GM21381 (cell line): ENCODE results near the gene NRN1.

Source experiments
- ATAC-seq: cut with Tn5 transposase; IDR thresholded peaks from one replicate; pipeline ENCODE4 v1.9.1; 2021; ENCODE audit warnings: mild to moderate bottlenecking, moderate library complexity; ENCODE audit not compliant: unreplicated experiment

NRN1 gene

DNA sequence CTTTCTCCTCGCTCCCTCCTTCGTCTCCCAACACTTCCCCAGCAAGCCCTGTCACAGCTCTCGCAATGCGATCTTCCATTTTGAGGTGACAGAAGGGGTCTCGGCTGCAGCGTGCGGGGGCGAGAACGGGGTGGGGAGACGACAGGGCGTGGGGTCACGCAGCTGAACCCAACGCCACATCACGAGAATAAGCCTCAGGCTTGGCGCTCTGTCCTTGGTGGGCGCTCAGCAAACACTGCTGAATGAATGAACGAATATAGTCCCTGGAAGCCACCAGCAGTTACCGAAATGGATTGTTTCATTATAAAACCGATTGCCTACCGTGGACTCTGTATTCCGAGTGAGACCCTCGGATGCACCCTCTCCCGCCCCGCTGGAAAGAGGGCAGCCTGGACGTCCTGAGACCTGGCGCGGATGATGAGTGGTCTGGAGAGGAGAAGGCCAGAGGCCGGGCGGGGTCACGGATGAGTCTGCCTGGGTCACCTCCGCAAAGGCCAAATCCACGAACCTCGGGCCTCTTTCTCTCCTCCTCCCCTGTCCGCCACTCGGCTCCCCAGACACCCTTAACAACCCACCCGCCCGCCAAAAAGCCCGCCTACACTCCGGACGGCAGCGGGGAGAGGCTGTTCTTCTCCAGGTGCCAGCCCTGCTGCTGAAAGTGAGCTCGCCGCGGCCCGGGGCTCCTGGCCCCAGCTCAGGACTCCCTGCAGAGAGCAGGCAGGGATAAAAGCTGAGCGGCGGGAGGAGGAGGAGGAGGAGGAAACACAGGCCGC is 3.7 kb downstream of the NRN1 start:
- no peak for ATAC-seq

DNA sequence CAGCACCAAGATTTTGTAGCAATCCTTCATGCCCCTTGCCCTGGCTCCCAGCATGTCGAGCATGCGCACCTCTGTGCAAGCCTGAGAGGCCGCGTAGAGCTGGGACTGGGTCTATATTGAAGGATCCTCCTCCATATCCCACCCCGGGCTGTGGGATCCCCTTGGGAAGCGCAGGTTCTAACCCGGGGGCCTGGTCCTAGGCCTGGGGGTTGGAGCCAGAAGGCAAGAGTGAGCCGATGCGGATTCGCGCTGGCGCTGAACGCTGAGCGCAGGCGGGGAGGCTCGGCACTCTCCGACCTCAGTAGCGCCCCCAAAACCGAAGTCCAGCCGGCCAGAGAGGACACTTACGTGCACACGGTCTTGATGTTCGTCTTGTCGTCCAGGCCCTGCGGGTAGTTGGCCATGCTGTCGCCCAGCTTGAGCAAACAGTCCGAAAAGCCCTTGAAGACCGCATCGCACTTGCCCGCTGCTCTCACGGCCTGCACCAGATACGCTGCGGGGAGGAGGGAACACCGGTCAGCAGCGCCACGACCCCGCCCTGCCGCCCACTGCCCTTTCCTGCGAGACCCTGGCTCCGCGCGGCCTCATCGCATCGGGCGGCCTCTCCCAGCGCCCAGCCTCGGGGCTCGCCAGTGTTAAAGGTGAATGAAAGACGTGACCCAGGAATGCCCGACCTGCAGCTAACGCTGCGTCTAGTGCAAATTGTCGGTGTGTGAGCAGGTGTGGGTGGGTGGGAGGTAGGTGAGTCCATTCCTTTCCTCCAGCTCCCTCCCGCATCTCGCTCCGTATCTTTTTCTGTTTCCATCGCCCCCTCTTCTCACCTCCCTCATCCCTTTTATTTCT is 4.5 kb downstream of the NRN1 start:
- ATAC-seq: no peak

DNA sequence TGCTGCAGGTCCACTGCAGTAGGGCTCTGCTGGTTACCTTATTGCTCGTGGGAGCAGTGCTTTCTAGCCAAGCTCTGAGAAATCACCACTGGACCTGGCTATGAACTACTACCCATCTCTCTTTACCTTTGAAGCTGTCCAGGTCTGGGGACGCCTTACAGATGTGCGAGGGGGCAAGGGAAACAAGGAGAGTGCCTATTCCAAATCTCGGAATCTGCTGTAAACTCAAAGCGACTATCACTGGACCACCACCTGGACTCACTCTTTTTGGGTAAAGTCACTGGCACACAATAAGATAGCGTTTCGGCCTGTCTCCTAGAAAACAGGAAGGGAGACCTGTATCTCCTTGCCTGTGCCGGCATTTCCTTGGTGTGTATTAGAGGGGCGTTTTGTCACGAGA is 5.3 kb downstream of the NRN1 start:
- no peak for ATAC-seq

DNA sequence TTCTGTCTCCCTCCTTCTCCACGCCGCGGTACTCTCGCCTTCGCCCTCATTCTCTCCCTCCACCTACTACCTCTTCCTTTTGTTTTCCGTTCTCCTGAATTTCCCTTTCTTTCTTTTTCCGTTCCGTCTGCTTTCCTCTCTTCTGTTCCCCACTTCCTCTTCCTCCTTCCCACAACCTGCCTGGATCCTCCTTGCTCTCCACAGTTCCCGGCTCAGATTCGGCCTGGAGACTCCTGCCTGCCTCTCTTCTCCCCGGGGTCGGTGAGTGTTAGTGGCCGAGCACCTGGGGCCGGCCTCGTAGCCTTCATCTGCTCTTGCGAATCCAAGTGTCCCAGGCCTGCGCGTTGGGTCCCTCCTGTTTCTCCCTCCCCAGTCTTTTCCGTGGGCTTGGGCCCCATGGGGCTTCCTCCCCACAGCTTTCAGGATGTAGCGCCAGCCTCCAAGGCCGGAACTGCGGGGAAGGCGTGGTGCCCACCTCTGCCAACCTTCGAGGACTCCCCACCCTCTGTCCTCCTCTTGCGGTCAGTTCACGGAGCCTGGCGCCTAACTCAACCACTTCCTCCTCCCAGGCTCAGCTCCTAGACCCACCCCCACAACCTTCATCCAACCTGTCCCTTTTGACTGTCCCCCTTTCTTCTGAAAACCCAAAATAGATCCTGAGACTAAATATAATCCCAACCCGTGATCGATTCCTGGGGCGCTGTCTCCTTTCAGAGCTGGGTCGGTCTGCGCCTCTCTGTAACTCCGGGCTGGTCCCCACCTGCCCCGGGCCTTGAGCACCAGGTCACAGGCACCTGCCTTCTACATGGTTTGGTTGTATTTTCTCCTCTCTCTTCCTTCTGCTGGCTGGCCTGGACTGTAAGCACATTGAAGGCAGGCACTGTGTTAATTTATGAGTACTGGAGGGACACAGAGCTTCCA is 6.8 kb downstream of the NRN1 start:
- ATAC-seq: no peak

DNA sequence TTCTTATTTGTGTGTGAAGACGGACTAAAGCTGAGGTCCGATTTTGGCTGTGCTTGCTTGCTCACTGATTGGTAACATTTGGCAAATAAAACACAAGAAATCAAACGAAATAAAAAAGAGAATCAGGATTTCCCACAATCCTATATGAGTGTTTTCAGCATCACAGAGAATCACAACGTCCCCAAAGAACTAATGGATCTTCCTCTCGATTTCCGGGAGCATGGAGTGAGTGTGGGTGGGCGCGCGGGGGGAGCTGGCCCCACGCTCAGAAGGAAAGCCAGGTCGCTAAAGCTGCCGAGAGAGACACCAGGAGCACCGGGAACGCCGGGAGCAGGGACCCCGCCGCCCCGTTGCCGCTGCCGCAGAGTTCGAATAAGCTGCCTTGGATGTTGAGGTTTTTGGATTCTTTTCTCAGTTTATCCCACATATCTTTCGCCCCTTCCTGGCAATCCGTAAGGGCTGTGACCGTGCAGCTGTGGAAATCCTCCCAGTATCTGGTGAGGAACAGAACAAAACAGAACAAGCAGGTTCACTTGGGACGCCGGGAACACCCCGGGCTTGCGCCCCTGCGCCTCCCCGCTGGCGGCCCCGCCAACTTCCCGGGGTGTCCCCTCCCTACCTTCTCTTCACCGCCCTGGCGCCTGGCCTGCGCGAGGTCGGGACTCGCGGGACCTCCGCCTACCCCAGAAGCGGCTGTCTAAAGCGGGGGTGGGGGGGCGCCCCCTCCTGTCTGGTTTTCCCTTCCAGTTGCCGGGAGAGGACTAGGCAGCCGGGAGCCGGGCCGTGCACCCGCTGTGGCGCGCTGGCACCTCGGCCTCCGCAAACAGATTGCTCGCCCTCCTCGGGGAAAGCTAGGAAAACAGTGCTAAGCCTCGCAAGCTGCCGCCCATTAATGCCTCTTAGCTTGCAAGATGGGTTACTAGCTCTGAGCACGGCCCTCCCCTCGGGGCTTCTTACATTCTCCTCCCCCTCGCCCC is 7.7 kb downstream of the NRN1 start:
- no peak for ATAC-seq

DNA sequence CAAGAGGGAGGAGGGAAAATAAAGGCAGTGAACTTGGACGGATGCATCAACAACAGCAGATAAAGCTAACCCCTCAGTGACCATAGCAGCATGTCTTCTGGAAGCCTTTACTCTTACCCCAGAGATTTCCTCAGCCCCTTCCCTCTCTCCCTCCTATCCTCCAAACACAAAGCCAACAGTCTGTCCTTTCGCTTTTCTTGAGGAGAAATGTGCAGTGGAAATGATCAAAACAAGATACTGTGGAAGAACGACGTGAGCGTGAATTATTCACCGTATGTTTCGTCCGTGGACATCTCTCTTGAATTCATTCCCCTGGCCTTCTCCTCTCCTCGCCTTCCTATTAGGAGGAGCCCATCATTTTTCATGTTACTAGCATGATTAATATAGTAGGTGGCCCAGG is 8.5 kb downstream of the NRN1 start:
- ATAC-seq: no peak

DNA sequence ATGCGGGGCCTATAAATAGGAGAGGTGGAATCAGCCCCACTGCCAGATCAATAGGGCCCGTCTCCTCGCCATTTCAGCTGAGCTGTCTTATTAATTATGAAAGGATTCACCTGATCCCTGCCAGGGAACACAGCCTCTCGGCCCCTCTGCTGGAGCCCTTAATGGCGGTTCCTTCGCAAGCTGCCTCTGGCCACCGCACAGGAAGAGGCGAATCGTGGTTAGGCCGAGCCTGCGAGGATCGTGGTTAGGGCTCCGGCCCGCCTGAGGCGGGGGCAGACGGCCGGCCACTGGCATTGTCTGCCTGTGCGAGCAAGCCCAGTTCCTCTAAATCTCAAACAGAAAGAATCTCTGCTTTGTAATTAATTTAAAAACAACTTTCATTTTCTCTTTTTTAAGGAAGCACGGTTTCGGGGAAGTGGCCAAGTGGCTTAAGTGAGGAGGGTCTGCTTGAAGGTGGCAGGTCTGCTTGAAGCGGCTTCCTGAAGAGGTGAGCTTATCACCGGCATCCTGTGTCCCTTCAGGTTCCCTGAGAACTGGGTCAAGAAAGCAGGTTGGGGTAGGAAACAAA is 9.2 kb downstream of the NRN1 start:
- no peak for ATAC-seq

DNA sequence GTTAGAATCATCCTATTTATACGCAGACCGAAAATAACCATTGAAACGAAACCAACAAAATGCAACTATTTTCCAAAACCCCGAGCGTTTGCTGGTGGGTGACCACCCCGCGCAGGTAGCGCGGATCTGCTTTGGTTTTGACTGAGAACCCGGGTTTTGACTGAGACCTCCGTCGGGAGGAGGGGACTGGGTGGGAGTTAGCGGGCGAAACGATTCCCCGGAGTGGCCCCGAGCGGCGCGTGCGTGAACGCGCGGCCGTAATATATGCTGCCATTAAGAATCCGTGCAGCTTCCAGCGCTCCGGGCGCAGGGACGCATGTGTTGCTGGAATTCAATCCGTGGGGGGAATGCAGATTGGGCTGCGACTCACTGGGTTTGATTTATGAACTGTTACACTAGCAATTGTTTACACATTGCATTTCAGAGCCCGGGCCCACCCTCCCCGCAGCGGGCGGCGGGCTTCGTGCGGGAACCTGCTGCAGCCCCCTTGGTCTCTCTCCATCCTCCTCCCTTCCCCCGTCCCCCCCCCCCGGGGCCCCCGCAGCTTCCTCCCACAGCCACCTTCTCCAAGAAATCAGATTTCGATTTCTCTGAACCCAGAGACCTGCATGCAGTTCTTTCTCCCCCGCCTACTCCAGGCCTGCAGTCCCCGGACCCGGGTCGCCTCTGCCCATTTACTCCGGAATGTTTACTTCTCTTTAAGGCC is 9.9 kb downstream of the NRN1 start:
- ATAC-seq: no peak

DNA sequence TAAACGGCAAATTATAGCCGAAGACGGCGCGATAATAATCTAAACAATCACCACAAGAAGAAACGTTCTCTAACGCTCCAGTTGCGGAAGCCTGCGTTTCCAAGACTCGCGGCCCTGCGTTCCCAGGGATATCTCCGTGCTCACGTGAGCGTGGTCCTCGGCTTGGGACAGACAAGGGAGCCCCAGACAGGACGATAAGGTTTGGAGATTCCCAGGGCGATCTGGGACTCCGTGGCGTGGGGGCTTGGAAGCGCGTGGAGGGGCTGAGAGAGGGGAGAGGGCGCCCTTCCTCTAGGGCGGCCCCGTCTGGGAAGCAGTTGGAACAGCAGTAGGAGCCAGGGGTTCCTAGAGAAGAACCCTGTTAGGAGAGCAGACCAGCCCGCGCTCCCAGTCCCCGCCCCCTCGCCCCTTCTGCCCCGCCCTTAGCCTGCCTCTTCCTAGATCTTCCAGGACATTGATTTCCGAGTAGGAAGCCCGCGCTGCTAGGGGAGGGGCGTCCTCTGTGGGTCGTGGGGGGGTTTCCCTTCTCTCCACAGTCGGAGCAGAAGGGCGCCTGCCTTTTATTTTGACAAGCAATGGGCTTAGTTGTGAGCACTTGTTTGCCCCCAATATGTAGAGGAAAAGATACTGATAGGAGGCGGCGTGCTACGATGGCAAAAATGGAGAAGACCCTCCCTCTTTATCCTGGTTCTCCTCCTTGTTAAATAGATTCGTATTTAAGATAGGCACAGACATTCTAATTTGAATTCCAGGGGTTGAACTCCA is 10.6 kb downstream of the NRN1 start:
- ATAC-seq: no peak

DNA sequence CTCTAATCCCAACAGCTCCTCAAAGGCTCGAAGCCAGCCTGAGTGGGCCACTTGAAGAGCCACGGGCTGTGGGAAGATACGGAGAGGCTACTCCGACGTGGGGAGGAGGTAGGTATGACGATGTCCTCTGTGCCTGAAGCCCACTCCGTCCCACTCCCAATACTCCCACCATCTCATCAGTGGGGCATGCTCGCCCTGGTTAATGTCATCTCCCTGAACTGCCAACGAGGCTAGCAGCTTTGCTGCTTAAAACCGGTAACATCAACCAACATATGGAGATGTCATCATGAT is 11.1 kb downstream of the NRN1 start:
- no peak for ATAC-seq

DNA sequence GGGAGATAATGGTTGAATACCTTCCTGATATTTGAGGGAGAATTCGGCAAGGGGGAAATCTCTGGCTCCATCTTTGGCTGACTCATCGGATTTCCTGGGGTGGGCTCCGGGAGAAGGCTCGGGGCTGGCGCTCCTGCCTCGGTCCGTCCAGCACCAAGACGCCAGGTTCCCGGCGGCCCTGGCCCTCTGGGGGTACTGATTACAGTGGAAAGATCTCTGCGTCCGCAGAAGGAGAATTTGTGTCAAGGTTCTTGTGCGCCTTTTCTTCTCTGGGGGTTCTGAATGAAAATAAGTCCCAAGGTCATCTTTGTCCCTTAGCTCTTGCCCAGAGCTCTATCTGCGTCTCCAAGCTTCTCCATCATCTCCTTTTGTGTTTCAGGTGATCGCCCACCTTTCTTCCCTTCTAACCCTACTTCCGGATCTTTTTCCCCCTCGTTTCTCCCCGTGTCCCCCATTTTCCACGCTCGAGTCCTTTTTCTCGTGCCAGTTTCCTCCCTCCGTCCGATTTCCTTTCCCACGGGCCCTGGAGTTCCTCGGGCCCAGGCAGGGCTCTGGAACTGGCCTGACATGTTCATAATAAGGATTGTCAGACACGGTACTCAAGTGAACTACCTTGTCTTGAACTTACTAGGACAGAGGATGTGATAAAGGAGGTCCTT is 11.6 kb downstream of the NRN1 start:
- no peak for ATAC-seq

DNA sequence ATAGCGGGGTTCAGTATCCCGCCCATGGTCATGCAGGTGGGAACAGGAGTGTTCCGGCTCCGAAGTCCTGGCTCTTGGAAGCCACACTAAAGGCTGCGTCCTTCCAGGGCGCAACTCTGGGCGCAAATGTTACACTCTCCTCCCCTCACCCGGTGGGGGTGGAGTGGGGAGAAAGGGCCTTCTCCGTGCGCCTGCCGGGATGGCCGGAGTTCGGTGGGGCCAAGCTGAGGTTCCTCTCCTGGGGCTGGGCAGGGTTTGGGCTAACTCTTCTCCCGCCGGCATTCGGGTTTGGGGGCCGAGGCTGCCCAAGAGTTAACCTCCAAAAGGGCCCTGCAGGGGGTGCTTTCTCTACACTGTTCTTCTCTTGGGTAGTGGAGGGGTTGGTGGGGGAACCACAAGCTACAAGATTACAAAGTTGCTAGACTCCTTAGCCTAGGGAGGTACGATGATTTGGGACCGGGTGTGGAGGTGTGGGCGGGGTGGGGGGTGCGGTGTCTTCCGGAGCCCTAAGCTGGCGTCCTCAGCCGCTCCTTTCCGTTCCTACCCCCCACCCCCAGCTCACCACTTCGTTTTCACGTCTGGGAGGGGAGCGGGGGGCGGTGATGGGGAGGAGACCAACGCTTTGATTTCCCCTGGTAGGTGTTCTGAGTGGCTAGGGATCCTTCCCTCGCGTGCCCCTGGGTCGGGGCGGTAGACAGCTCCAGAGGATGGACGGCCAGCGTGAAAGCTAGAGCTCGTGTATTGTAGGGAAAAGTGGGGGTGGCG is 12.3 kb downstream of the NRN1 start:
- ATAC-seq: no peak

DNA sequence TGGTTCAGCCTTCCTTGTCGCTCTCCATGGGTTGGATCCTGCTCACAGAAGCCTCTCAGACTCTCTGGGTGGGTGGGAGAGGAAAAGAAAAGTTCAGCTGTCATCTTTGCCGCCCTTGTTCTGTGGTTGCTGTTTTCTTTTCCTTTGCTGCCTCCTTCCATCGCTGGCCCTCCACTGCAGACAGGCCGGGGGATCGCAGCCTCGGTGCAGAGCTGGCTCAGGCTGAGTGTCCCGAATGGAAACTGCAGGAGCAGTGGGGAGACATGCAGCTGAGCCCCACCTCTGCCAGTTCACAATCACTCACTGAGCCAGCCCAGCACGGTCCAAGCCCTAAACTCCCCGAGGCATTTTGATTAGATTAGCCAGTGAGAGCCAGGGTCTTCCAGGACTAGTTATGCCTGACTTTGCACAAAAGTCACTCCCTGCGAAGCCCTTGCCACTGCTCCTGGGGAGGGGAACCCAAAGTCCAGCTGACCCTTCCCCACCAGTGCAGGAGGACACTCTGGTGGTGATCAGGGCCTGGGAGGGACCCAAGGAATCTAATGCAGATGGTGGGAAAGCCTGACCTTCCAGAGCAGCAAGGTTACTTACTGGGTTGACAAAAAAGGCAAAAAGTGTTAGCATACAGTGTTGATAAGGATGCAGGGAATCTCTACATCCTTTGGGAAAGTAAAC is 14.0 kb downstream of the NRN1 start:
- ATAC-seq: no peak

DNA sequence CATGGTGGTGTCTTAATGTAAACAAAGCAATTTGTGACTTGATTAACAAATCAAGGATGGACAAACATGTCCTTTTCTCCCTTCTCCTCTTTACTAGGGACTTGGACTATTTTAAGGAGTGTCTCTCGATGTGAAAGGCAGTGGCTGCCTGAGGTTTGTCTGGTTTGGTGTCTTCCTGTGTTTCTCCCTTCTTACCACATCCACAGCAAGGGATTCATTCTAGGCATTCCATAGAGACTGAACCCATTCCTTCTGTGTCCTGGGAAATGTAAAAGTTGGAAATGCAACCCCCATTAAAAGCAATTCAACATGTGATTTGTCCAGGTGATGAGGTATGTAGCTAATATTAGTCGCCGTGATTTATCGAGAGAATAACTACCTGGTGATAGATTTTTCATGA is 15.9 kb downstream of the NRN1 start:
- ATAC-seq: no peak

DNA sequence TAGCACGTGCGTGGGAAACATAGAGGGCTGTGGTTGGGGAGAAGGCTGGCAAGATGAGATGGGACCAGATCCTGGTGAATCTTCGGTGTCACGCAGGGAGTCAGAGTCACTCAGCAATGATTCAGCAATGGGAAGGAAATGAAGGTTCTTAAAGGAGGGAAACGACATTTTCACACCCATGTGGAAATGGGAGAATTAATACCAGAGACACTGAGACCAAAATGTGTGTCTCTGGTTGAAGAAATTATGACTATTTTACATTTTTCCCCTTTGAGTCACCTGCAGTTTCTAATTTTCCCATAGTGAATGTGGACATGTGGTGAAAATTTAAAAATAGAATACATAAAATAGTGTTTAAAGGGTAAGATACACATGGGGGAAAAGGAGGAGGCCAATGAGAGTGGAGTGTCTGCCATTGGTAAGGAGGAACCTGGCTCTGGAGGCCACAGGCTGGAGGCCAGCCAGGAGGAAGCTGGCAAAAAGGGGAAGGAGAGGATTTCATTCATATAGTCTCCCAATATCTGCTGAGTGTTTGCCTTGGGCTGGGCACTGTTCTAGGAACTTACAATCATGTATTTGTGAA is 17.5 kb downstream of the NRN1 start:
- no peak for ATAC-seq

DNA sequence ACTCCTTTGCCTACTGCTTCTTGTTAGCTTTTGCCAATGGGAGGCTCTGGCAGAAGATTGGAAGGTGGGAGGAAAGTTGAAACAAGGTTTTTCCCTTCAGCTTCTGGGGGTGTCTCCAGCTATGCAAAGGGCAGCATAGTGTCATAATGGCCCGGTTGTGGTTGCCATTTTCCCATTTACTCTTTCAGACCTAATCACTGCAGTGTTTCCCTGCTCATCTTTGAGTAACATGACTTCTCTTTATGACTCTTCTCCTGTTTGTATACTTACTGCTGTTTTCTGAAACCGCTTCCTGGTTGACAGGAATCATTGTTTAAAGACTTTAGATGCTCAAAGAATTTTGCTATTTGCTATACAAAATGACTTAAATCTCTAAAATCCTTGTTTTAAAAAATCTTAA is 19.9 kb downstream of the NRN1 start:
- no peak for ATAC-seq
